Calu3 (cell line): ENCODE data around the gene GALNTL6. TPM values are rescaled to one million over a fixed set of nuclear protein-coding genes. Genes with fewer than 3 reads are reported as not detected.

ENCODE experiments used
- BruUV-seq: library from RNA; stranded (reverse); fragments of 400-500 nt; replicated peaks from 2 replicates; lab custom pipeline; 2021; lab: Mats Ljungman, UMichigan
- CTCF ChIA-PET: fragments of 300-600 bp; sonication (Branson Sonifier 250); formaldehyde crosslinking; loops from one replicate; lab custom pipeline; 2022; ENCODE audit warnings: antibody characterized with exemption; lab: Charles Lee
- DNase-seq: peaks from one replicate; pipeline ENCODE4 v3.0.0; 2022
- H3K27ac Mint-ChIP-seq: one replicate; pipeline ENCODE4 v1.8.0; 2022; ENCODE audit warnings: mixed read lengths; ENCODE audit not compliant: unreplicated experiment
- H3K27me3 Mint-ChIP-seq: one replicate; pipeline ENCODE4 v1.8.0; 2022; ENCODE audit warnings: mixed read lengths; ENCODE audit not compliant: unreplicated experiment
- H3K36me3 Mint-ChIP-seq: one replicate; pipeline ENCODE4 v1.8.0; 2022; ENCODE audit warnings: mild to moderate bottlenecking, moderate library complexity, mixed read lengths; ENCODE audit not compliant: insufficient read depth, unreplicated experiment
- H3K4me1 Mint-ChIP-seq: one replicate; pipeline ENCODE4 v1.8.0; 2022; ENCODE audit warnings: mild to moderate bottlenecking, low read depth, mixed read lengths; ENCODE audit not compliant: unreplicated experiment
- H3K4me3 Mint-ChIP-seq: one replicate; pipeline ENCODE4 v1.8.0; 2022; ENCODE audit warnings: mild to moderate bottlenecking, low read depth, moderate library complexity, mixed read lengths; ENCODE audit not compliant: unreplicated experiment
- H3K9me3 Mint-ChIP-seq: one replicate; pipeline ENCODE4 v1.8.0; 2022; ENCODE audit warnings: low read depth, mixed read lengths; ENCODE audit not compliant: unreplicated experiment
- CTCF ChIP-seq: fragments of 200-600 bp; IDR thresholded peaks from one replicate; pipeline ENCODE4 v1.8.0; 2022; ENCODE audit warnings: antibody characterized with exemption; ENCODE audit not compliant: unreplicated experiment
- intact Hi-C: fragments of 100-400 bp; cut with micrococcal nuclease; formaldehyde crosslinking; loops from one replicate; pipeline ENCODE4 v1.10.0; 2022; ENCODE audit not compliant: unreplicated experiment
- total RNA-seq: library from RNA; stranded (reverse); gene quantifications from 2 replicates; pipeline ENCODE4 v1.2.3, GENCODE V29; 2022

Gene GALNTL6
- total RNA-seq, 1 experiment from 2014 or later, result not detected

GRCh38 chr4:172648471-172648870 is 835.3 kb downstream of the GALNTL6 start:
- DNase-seq, result no peak
- H3K4me1 Mint-ChIP-seq, result no peaks in the 10 kb centered on the region
- CTCF ChIA-PET, result no interaction called here
- no TSS peak for BruUV-seq
- no peaks in the 10 kb centered on the region for H3K27me3 Mint-ChIP-seq
- TF ChIP-seq CTCF, result no peak
- H3K4me3 Mint-ChIP-seq, result no peak overlapping the region
- H3K9me3 Mint-ChIP-seq, result no peaks in the 10 kb centered on the region
- intact Hi-C loops, result no loop called here
- H3K36me3 Mint-ChIP-seq, result no peaks in the 10 kb centered on the region
- no peak overlapping the region for H3K27ac Mint-ChIP-seq

- no peaks in the 10 kb centered on the region for H3K27me3 Mint-ChIP-seq
- TF ChIP-seq CTCF, result no peak
- H3K27ac Mint-ChIP-seq, result no peak overlapping the region
- no peaks in the 10 kb centered on the region for H3K36me3 Mint-ChIP-seq
- CTCF ChIA-PET, result no interaction called here
- H3K4me3 Mint-ChIP-seq, result no peak overlapping the region
- BruUV-seq, result no TSS peak
- no peaks in the 10 kb centered on the region for H3K4me1 Mint-ChIP-seq
- intact Hi-C loops, result no loop called here
- no peak for DNase-seq
- no peaks in the 10 kb centered on the region for H3K9me3 Mint-ChIP-seq
These were observed 835.9 kb downstream of the GALNTL6 start for GRCh38 chr4:172649143-172649542.

GRCh38 chr4:172650758-172651530 is 837.7 kb downstream of the GALNTL6 start:
- no peak for DNase-seq
- H3K27me3 Mint-ChIP-seq, result no peaks in the 10 kb centered on the region
- TF ChIP-seq CTCF, result no peak
- H3K9me3 Mint-ChIP-seq, result no peaks in the 10 kb centered on the region
- BruUV-seq, result no TSS peak
- H3K4me1 Mint-ChIP-seq, result no peaks in the 10 kb centered on the region
- no peaks in the 10 kb centered on the region for H3K36me3 Mint-ChIP-seq
- no peak overlapping the region for H3K4me3 Mint-ChIP-seq
- CTCF ChIA-PET, result no interaction called here
- intact Hi-C loops, result no loop called here
- no peak overlapping the region for H3K27ac Mint-ChIP-seq

GRCh38 chr4:172651961-172652360 is 838.8 kb downstream of the GALNTL6 start:
- no peak overlapping the region for H3K4me3 Mint-ChIP-seq
- no peaks in the 10 kb centered on the region for H3K4me1 Mint-ChIP-seq
- TF ChIP-seq CTCF, result no peak
- BruUV-seq, result no TSS peak
- H3K9me3 Mint-ChIP-seq, result no peaks in the 10 kb centered on the region
- CTCF ChIA-PET, result no interaction called here
- no peak for DNase-seq
- H3K27me3 Mint-ChIP-seq, result no peaks in the 10 kb centered on the region
- no peak overlapping the region for H3K27ac Mint-ChIP-seq
- intact Hi-C loops, result no loop called here
- H3K36me3 Mint-ChIP-seq, result no peaks in the 10 kb centered on the region
